ENCODE data around the gene TCP11.

The TCP11 gene

GRCh38 chr6:35141007-35141655, at the start of gene TCP11:
Gene TCP11, minus strand, starts transcription at chr6:35141339. Its CDS starts 469 bp downstream, at chr6:35140870.
- DNase-seq (ENCODE audit: low read depth in 4 of 4, low spot score in 1 of 4): no peak

GRCh38 chr6:35190306-35190705, 49.2 kb upstream of the TCP11 start:
- DNase-seq (ENCODE audit: low read depth in 4 of 4, low spot score in 1 of 4): no peak

- DNase-seq (ENCODE audit: low read depth in 4 of 4, low spot score in 1 of 4): no peak
Measured at GRCh38 chr6:35188886-35189285, 47.7 kb upstream of the TCP11 start.

- no peak for DNase-seq (ENCODE audit: low read depth in 4 of 4, low spot score in 1 of 4)
Measured at GRCh38 chr6:35186571-35186970, 45.4 kb upstream of the TCP11 start.

GRCh38 chr6:35185971-35186370, 44.8 kb upstream of the TCP11 start:
- no peak for DNase-seq (ENCODE audit: low read depth in 4 of 4, low spot score in 1 of 4)

- DNase-seq (ENCODE audit: low read depth in 4 of 4, low spot score in 1 of 4): no peak
Measured at GRCh38 chr6:35185302-35185681, 44.2 kb upstream of the TCP11 start.

GRCh38 chr6:35184580-35185301, 43.6 kb upstream of the TCP11 start:
- no peak for DNase-seq (ENCODE audit: low read depth in 4 of 4, low spot score in 1 of 4)

GRCh38 chr6:35183935-35184334, 42.8 kb upstream of the TCP11 start:
- no peak for DNase-seq (ENCODE audit: low read depth in 4 of 4, low spot score in 1 of 4)

GRCh38 chr6:35183281-35183680, 42.1 kb upstream of the TCP11 start:
- DNase-seq (ENCODE audit: low read depth in 4 of 4, low spot score in 1 of 4): no peak

- DNase-seq (ENCODE audit: low read depth in 4 of 4, low spot score in 1 of 4): no peak
Measured at GRCh38 chr6:35181933-35182612, 40.9 kb upstream of the TCP11 start.

GRCh38 chr6:35181308-35181932, 40.3 kb upstream of the TCP11 start:
- no peak for DNase-seq (ENCODE audit: low read depth in 4 of 4, low spot score in 1 of 4)

- no peak for DNase-seq (ENCODE audit: low read depth in 4 of 4, low spot score in 1 of 4)
Measured at GRCh38 chr6:35179901-35180535, 38.9 kb upstream of the TCP11 start.

- DNase-seq (ENCODE audit: low read depth in 4 of 4, low spot score in 1 of 4): no peak
Measured at GRCh38 chr6:35178932-35179832, 38.0 kb upstream of the TCP11 start.

GRCh38 chr6:35178012-35178411, 36.9 kb upstream of the TCP11 start:
- no peak for DNase-seq (ENCODE audit: low read depth in 4 of 4, low spot score in 1 of 4)

- DNase-seq (ENCODE audit: low read depth in 4 of 4, low spot score in 1 of 4): no peak
Measured at GRCh38 chr6:35177596-35177995, 36.5 kb upstream of the TCP11 start.

- DNase-seq (ENCODE audit: low read depth in 4 of 4, low spot score in 1 of 4): no peak
Measured at GRCh38 chr6:35177157-35177556, 36.0 kb upstream of the TCP11 start.

- no peak for DNase-seq (ENCODE audit: low read depth in 4 of 4, low spot score in 1 of 4)
Measured at GRCh38 chr6:35176301-35177024, 35.3 kb upstream of the TCP11 start.

- no peak for DNase-seq (ENCODE audit: low read depth in 4 of 4, low spot score in 1 of 4)
Measured at GRCh38 chr6:35174501-35174900, 33.4 kb upstream of the TCP11 start.

- no peak for DNase-seq (ENCODE audit: low read depth in 4 of 4, low spot score in 1 of 4)
Measured at GRCh38 chr6:35174088-35174434, 32.9 kb upstream of the TCP11 start.

All from stimulated activated CD4-positive, alpha-beta T cell treated with anti-CD3 and anti-CD28 coated beads, Interleukin-1b, Interleukin-23, amount 100 ng/mL, for 24 hours (primary cell).